ENCODE data around the gene FBP1. TPM values are rescaled to one million over a fixed set of nuclear protein-coding genes. Genes with fewer than 3 reads are reported as not detected.
A peak's percentile ranks its signal among the peaks of the same experiment; 100 is the strongest.

Gene FBP1
- total RNA-seq (2014; rRNA removed), result not detected in 2 replicates
- 0.18 TPM for polyA plus RNA-seq (2012)

- DNase-seq (ENCODE audit: low read depth), result no peak
Measured at GRCh38 chr9:94639061-94639998, at the start of gene FBP1. Gene FBP1, minus strand, starts transcription at chr9:94639518. Its CDS starts 208 bp downstream, at chr9:94639310.

- no peak for DNase-seq (ENCODE audit: low read depth)
Measured at GRCh38 chr9:94687451-94687850, 48.1 kb upstream of the FBP1 start.

DNA sequence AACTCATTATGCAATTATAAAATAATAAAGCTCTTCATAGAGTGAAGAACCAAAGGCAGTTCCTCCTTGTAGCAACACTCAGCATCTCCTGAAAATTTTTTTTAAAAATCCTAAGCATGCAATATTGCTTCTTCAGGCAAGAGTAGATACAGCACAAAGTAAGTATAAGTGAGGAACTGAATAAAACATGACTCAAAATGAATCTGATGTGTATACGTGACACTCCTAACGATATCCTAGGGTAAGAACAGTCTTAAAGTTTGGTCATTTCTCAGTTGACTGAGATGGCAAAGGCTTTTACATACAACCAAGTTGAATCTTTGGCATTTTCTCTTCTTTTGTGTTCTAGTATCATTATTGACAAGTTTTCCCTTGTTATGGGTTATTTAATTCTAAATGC, 46.0 kb upstream of the FBP1 start:
- DNase-seq (ENCODE audit: low read depth), result no peak

DNA sequence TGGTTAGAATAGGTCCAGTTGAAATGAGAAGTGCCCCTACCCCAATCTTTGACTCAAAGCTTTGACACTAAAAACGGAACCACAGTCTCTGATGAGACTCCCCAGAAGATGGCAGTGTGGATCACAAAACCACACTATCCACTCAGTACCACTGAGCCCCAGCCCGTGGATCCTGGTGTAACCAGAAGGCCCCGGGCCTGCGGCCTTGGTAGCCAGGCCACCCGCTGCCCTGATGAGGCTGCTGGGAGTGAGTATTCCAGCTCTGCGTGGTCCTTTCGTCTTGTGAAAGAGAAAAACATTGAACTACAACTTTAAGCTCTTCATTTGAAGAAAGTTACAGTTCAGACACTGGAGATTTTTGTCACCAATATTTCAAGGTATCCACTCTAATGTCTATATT, 42.2 kb upstream of the FBP1 start:
- DNase-seq (ENCODE audit: low read depth), result peak; percentile 85

- DNase-seq (ENCODE audit: low read depth), result no peak
Measured at GRCh38 chr9:94680621-94681020, 41.3 kb upstream of the FBP1 start.

- no peak for DNase-seq (ENCODE audit: low read depth)
Measured at GRCh38 chr9:94680020-94680419, 40.7 kb upstream of the FBP1 start.

DNA sequence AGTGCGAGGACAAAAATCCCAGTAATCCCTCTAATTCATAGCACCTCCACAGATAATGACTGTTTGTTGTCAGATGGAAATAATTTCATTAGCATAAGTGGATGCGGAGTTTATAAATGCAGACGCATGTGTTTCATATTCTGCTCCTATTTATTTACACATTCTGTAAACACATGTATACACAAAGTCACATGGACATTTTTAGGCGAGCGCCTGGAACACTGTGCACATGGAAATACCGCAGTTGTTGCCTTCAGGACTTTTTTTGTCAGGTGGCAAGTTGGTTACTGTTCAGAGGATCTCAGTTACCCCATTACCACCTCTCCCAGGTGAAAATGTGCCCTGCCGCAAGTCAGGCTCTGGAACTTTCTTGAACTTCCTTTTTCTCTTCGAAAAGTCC, 40.3 kb upstream of the FBP1 start:
- DNase-seq (ENCODE audit: low read depth), result no peak

- DNase-seq (ENCODE audit: low read depth), result no peak
Measured at GRCh38 chr9:94677929-94678328, 38.6 kb upstream of the FBP1 start.

DNA sequence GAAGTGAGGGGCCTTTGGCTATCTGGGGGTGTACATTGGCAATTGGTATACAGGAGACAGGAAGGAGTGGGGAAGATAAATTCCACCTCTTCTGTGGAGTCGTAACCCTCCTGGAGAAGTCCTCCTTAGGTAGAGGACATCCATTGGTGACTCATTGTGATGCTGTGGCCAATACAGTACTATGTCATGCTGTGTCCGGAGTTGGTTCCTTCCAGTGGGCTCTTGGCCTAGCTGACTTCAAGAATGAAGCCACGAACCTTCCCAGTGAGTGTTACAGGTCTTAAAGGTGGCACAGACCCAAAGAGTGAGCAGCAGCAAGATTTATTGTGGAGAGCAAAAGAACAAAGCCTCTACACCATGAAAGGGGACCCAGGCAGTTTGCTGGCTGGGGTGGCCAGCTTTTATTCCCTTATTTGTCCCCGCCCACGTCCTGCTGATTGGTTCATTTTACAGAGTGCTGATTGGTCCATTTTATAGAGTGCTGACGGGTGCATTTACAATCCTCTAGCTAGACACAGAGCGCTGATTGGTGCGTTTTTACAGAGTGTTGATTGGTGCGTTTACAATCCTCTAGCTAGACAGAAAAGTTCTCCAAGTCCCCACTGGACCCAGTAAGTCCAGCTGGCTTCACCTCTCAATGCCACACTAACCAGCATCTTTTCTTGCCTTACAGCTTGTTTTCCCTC, 37.3 kb upstream of the FBP1 start:
- DNase-seq (ENCODE audit: low read depth), result no peak

- DNase-seq (ENCODE audit: low read depth), result peak; percentile 75
Measured at GRCh38 chr9:94675008-94675881, 35.9 kb upstream of the FBP1 start.

DNA sequence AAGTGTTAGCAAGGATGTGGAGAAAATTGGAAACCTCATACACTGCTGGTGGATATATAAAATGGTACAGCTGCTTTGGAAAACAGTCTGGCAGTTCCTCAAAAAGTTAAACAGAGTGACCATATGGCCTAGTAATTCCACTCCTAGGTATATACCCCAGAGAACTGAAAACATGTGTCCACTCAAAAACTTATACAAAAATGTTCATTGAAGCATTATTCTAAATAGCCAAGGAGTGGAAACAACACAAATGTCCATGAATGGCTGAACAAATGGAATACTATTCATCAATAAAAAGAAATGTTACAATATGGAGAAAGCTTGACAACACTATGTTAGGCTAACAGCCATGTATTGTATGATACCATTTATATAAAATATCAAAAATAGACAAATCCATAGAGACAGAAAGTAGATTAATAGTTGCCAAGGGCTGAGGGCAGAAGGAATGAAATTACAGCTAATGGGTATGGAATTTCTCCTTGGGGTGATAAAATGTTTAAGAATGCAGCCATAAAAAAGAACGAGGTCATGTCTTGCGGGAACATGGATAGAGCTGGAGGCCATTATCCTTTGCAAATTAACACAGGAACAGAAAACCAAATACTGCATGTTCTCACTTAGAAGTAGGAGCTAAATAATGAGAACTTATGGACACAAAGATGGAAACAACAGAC, 33.6 kb upstream of the FBP1 start:
- DNase-seq (ENCODE audit: low read depth), result peak; percentile 83

GRCh38 chr9:94668928-94669729, 29.8 kb upstream of the FBP1 start:
- DNase-seq (ENCODE audit: low read depth), result peak; percentile 81

GRCh38 chr9:94668418-94668927, 29.2 kb upstream of the FBP1 start:
- DNase-seq (ENCODE audit: low read depth), result no peak

GRCh38 chr9:94666364-94667099, 27.2 kb upstream of the FBP1 start:
- no peak for DNase-seq (ENCODE audit: low read depth)

- peak; percentile 54 for DNase-seq (ENCODE audit: low read depth)
Measured at GRCh38 chr9:94665613-94666012, 26.3 kb upstream of the FBP1 start.

DNA sequence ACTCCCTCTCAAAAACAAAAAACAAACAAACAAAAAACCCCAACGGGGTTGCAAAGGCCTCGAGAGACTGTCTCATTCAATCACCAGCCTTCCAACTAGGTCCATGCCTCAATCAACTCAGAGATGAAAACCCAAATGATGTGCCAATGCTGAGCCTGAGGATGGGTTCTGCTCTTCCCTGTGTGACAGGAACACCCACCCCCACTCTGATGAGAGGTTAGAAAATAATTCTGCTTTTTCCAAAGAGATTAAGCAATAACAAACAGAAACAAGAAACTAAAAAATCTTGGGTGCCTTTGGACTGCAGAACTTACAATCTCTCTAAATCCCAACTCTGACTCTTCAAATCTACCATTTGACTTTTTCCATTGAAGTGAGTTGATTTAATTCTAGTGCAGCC, 25.5 kb upstream of the FBP1 start:
- DNase-seq (ENCODE audit: low read depth), result no peak

GRCh38 chr9:94663640-94664039, 24.3 kb upstream of the FBP1 start:
- no peak for DNase-seq (ENCODE audit: low read depth)

GRCh38 chr9:94663140-94663539, 23.8 kb upstream of the FBP1 start:
- DNase-seq (ENCODE audit: low read depth), result no peak

DNA sequence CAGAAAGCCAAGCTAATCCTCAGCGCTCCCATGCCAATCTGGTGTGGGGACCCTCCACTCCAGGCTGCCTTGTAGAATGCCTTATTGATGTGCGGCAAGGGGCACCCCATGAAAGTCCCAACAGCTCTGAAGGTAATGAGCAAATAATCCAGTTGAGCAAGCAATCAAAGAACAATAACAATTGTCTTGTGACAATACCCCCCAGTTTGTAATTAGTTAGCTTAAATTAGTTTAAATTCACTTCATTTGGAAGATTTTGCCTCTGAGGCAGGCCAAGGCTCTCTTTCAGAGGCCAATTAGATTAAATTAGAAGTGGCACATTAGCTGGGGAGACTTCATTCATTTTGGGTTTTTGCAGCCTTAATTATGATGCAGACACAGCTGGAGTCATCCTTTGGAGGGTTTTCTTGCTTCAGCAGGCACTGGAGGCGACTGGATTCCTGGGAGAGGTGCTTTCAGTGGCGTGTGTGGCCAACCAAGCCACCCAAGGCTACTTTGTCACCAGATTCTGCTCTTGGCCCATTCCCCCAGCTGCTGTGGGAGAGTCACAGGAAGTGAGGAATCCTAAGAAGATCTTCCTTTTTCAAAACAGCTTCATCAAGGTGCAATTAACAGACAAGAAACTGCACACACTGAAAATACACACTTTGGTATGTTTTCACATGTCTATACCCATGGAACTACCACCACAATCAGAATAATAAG, 17.9 kb upstream of the FBP1 start:
- DNase-seq (ENCODE audit: low read depth), result no peak
